ENCODE results near the gene USPL1.
"Not testable (repeated sequence)": the region's sequence is repeated elsewhere in the genome, so short reads cannot be mapped to it uniquely, and the experiment has no call there.

USPL1 gene

DNA sequence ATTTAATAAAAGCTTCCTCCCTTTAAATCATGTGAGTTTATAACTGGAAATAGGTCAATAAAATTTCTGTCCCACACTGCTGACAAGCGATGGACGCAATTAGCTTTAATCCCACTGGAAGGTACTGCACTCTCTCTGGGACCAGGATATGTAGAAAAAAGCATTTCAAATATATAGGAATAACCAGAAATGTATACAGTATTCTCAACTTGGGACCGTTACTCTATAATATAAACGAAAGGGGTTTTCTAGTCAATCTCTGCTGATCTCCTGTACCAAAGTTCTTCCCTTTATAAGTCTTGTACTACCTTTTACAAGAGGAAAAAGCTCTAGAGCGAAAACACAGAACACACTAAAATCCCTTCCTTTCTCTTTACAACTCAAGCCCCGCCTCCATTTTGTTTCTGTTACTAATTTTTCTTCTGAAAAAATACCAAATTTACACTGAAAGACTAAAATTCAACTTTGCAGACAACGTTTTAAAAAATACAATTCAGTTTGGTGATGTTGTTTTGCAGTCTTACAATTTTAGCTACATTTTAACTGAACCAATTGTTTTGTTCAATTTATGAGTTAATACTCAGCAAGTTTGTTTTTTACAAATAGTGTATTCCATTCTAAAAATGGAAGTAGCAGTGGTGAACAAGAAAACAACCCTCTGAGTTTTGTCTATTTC lies 1.7 kb upstream of the USPL1 start:
- no peak for DNase-seq (ENCODE audit: low read depth, low spot score)

- DNase-seq (ENCODE audit: low read depth, low spot score), result peak; percentile 40
Observed at GRCh38 chr13:30616927-30617314, 799 bp upstream of the USPL1 start.

- DNase-seq (ENCODE audit: low read depth, low spot score), result no peak
Observed at GRCh38 chr13:30618186-30618929, 638 bp downstream of the USPL1 start.

DNA sequence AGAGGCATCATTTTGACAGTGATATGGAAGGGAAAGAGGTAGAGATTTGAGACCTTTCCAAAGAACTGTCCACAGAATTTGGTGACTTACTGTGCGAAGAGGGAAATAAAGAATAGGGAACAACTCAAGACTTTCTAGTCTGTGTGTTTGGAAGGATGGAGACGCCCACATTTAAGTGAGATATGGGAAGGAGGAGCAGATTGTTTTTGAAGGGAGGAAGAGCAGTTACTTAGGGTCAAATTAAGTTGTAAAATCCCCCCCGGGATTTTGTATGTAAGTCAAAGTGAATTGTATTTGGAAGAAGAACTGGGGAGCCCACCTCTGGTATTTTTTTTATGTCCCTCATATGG lies 1.2 kb downstream of the USPL1 start:
- DNase-seq (ENCODE audit: low read depth, low spot score), result no peak

- DNase-seq (ENCODE audit: low read depth, low spot score), result no peak
Observed at GRCh38 chr13:30619731-30620130, 2.0 kb downstream of the USPL1 start.

DNA sequence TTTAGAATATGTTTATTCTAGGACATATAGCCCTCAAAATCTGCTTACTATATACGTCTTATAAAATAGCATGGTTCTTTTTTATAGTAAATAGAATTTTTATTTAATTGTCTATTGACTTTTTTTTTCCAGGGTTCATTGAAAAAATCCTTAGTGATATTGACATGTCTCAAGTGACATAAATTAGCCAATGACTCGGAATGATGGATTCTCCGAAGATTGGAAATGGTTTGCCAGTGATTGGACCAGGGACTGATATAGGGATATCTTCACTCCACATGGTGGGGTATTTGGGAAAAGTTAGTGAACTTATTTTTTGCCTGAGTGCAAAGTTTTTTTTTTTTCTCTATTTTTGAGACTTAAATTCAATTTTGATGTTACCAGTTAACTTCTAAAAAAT lies 3.2 kb downstream of the USPL1 start:
- DNase-seq (ENCODE audit: low read depth, low spot score), result no peak

GRCh38 chr13:30622551-30622950 lies 4.8 kb downstream of the USPL1 start:
- DNase-seq (ENCODE audit: low read depth, low spot score), result no peak

DNA sequence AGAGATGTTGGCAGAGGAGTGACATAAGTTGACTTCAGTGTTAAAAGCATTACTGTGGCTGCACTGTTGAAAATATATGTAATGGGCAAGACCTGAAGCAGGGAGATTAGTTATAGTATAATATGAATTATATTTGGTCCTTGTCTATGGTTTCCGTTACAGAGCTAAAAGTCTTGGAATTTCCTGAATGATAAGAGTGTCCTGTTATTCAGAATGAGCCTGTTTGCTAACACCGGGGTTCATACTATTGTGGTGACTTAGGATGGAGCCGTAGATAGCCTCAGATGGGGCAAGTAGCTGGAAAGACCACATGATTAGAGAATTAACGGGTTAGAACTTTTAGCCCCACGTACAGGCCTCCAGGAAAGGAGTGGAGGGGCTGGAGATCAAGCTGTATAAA lies 5.7 kb downstream of the USPL1 start:
- no peak for DNase-seq (ENCODE audit: low read depth, low spot score)

DNA sequence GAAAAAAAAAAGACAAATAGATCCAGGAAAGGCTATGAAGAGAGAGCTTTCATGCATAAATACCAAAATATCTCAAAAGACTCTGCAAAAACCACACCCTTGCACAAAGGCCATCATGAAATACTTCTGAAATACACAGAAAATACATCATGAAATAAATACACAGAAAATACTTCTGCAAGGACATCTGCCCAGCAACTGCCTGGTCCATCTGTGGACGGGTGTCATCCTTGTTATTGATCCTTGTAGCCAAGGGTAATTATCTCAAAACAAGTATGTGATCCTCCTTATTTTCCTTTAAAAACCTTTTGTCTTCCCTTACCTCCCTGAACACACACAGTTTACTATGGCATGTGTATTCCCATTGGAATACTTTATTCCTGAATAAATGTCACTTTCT lies 6.9 kb downstream of the USPL1 start:
- no peak for DNase-seq (ENCODE audit: low read depth, low spot score)

DNA sequence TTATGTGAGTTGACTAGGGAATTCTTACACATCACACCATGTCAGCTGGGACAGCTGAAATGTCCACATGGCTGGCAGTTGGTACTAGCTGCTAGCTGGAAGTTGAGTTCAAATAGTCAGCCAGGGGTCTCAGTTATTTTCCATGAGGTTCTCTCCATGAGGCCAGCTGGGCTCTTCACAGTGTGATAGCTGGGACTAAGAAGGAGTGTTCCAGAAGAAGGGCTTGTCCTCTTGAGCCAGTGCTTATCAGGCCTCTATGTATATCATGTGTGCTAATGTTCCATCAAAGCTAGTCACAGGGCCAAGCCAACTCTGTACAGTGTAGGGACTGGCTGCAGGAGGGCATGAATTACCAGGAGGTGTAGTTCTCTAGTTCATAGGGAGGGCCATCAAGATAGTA lies 11.8 kb downstream of the USPL1 start:
- DNase-seq (ENCODE audit: low read depth, low spot score), result no peak

DNA sequence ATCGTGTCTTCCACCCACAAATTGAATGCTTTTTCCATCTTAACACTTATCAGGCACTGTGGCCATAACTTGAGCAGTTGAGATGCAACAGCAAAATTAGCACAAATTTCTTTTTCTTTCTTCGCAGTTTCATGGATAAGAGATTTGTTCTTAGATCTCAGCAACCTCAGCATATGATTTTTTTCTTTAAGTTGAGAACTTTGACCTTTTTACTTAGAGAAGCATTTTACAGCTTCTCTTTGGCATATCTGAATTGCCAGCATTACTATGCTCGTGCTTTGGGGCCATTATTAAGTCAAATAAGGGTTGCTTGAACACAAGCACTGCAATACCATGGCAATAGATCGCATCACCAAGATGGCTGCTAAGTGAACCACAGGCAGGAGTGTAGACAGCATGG lies 16.1 kb downstream of the USPL1 start:
- no peak for DNase-seq (ENCODE audit: low read depth, low spot score)

DNA sequence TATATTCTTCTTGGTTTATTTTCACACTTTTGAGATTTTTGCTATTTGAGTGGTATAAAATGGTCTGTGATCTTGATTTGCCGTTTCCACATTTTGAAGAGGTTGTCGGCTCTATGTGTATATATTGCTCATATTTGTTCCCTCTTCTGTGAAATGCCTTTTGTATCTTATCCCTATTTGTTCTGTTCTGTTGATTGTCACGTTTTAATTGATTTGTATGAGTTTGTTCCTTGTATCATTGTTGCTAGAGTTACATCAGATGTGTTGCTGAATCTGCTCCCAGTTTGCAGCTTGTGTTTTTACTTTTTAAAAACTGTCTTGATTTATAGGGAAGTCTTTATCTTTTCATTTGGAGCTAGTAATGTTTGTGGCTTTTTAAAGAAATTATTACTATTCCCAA lies 17.1 kb downstream of the USPL1 start:
- no peak for DNase-seq (ENCODE audit: low read depth, low spot score)

DNA sequence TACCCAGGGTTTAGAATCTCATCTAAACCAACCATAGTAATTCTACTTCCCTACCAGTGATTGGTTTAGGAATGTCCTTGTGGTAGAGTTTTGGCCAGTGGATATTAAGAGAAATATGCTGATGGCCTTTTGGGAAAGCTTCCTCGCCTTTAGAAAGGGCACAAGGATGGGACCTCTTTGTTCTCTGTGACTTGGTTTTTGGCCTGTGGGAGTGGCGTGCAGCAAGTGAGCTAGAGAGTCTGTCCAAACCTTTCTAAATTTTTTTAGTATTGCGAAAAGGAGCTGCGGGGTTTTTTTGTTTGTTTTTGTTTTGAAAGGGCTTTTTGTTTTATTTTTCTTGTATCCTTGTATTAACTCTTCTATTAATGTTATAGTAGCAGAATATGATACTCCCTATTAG lies 20.6 kb downstream of the USPL1 start:
- DNase-seq (ENCODE audit: low read depth, low spot score), result no peak

GRCh38 chr13:30639671-30640070 lies 22.0 kb downstream of the USPL1 start:
- DNase-seq (ENCODE audit: low read depth, low spot score), result no peak

GRCh38 chr13:30641173-30641572 lies 23.5 kb downstream of the USPL1 start:
- not testable (repeated sequence) for DNase-seq (ENCODE audit: low read depth, low spot score)

DNA sequence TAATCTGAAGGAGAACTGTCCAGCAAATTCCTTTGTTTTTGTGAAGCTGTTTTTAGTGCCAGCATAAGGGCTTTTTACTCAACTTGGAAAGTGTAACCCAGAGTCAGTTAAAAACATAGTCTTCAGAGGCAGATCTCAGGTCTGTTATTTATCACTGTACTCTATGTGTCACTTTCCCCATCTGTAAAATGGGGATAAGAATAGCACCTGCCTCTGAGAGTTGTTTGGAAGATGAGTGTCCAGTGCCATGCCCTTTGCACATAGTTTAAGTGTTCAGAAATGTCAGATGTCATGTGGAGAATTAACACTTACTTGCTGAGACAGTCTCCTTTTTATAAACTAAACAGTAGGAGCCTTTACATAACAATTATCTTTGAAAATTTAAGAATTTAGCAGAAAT lies 27.9 kb downstream of the USPL1 start:
- DNase-seq (ENCODE audit: low read depth, low spot score), result no peak

GRCh38 chr13:30647420-30647819 lies 29.7 kb downstream of the USPL1 start:
- DNase-seq (ENCODE audit: low read depth, low spot score), result no peak

DNA sequence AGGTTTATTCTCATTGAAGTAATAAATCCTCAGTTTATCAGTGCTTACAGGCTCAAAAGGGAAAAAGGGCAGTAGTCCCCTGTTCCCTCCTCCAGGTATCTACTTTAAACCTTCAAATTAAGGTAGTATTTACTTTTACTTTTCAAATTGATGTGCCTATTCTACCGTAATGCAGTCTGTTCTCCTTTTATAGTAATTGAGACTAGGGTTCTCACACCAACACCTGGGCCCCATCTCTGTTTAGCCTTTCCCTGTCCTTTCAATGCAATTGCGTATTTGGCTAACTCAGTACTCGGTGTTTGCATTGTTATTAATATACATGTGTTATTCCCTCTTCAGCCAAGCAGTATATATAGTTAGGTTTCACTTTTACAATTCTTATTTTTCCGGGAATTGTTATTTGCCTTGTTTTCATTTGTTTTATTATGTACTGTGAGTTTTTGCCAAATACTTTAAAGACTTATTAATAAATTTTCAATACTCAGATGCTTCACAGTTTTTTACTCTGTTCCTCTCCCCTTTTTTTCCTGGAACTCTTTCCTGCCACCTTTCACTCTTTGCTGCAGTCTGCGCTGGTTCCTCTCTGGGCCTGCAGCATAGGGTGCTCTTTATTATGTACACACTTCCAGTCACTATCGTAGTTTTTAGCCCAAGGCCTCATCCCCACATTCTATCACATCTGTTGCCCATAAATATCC lies 30.3 kb downstream of the USPL1 start:
- no peak for DNase-seq (ENCODE audit: low read depth, low spot score)

GRCh38 chr13:30648522-30649012 lies 30.8 kb downstream of the USPL1 start:
- DNase-seq (ENCODE audit: low read depth, low spot score), result no peak

GRCh38 chr13:30651648-30652047 lies 33.9 kb downstream of the USPL1 start:
- not testable (repeated sequence) for DNase-seq (ENCODE audit: low read depth, low spot score)

DNA sequence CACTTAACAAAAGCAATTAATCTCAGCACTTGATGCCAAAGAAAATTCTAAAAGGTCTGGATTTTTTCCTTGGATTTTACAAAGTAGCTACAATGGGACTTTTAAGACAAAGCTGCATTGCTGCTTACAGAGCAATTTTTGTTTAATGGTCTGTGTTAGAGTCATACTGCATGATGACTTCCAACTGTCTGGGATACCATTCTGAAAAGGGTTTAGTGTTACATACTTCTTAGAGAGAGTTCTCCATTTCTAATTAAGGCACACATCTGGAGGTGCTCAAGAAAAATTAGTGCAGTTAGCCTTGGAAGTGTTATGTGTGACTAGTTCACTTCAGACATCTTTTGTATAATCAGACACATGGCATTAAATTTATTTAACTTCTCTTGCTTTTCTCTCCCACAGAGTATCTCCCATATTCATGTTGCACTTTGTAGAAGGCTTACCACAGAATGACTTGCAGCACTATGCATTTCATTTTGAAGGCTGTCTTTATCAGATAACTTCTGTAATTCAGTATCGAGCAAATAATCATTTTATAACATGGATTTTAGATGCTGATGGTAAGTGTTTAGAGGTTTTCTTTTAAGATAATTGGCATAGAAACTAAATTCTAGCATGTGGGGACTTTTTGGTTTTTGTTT lies 35.1 kb downstream of the USPL1 start:
- DNase-seq (ENCODE audit: low read depth, low spot score), result no peak

DNA sequence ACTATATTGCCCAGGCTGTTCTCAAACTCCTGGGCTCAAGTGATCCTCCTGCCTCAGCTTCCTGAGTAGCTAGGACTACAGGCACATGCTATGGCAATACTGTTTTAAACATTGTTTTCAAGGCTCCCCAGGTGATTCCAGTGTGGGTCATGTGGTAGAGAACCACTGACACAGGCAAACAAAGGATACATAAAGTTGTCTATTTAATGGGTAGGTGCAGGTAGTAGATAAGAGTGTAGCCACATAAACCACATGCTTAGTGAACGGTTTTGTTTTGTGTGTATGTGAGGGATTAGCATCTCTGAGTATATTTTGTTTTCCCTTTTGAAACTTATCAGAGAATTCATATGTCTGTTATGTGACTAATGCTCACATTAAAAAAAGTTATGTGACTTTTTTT lies 36.7 kb downstream of the USPL1 start:
- DNase-seq (ENCODE audit: low read depth, low spot score), result no peak

Measured in iPS DF 19.7 (cell line).